GM23248 (cell line): ENCODE results near the gene POLA1.

Experiments used
- EZH2 ChIP-seq: fragments of 200-600 bp; sonication (generic); IDR thresholded peaks from 2 replicates; pipeline ENCODE4 v1.6.1; 2018; ENCODE audit warnings: antibody characterized with exemption, mild to moderate bottlenecking; ENCODE audit not compliant: insufficient read depth, poor library complexity, severe bottlenecking
- EZH2phosphoT487 ChIP-seq: fragments of 200-600 bp; sonication (generic); IDR thresholded peaks from 2 replicates; pipeline ENCODE4 v1.6.1; 2018; ENCODE audit warnings: antibody characterized with exemption, moderate library complexity, mild to moderate bottlenecking, low read depth; ENCODE audit not compliant: insufficient read depth

- TF ChIP-seq EZH2phosphoT487, result no peak
- TF ChIP-seq EZH2, result no peak
These were observed 227.1 kb downstream of the POLA1 start for GRCh38 chrX:24920769-24921168.
